Heart left ventricle (tissue), 13 donors: ENCODE results near the gene SCN4B.

Source experiments
- POLR2A ChIP-seq, 2 donors: fragments of 450-650 bp; IDR thresholded peaks; one replicate each; pipeline ENCODE4 v1.6.1; 2017; ENCODE audit warnings: antibody characterized with exemption in 2 of 2, mild to moderate bottlenecking in 2 of 2, moderate library complexity in 2 of 2
- TF ChIP-seq, protein P1 (sequence below), 12 donors: fragments of 200-600 bp; sonication (generic) in 4 of 12; IDR thresholded peaks; one replicate each; pipeline versions ENCODE4 v1.5.0 to v1.8.0; 2018 to 2022; ENCODE audit warnings: antibody characterized with exemption in 12 of 12, mild to moderate bottlenecking in 5 of 12
- donor health status: ischemic (EF 13 %, LVEDD 7.1; RV severe dilation, severe dysfunction).
- donor health status: DM: no; HTN: yes; CAD: no.
- donor health status: DM: no; HTN: no; CAD: no.
- donor health status: ischemic (EF 25% LVEDD 6.9; RV normal size, moderate dysfunction).
- donor health status: ischemic (EF 25% LVEDD 5.7; RV mildly dilated, moderate dysfunction).
- donor health status: ischemic (EF 35%, LVEDD 5.7; RV mildly dilated, moderate dysfunction).
- donor health status: nonischemic (EF 11% LVEDD 7.7; RV severe dilation, severe dysfunction).
- donor health status: DM: yes; HTN: yes; CAD: no.
- donor health status: PGD.
- donor health status: ischemic (EF 29% LVEDD 5.4; RV normal size, mild dysfunction).
- donor health status: nonischemic (EF 23%, LVEDD 6.1; RV moderate dilation, normal function).

DNA sequence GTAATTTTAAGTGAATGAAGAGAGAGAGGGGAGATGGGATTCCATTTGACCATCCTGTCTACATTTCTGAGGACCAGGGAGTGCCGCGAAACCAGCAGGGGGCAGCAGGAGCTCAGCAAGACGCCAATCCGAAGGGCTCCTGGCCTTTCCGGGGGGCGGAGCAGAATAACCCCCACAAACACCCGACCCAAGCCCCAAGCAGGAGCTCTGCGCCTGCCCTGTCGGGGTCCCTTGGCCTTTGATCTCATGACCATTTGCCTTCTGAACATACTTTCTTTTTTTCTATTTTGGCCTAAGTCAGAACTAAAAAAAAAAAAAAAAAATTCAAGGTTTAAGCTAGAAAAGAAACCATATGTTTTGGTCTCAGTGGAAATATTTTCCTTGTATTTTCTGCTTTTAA is 45.7 kb upstream of the SCN4B start:
- TF ChIP-seq, protein P1, sequence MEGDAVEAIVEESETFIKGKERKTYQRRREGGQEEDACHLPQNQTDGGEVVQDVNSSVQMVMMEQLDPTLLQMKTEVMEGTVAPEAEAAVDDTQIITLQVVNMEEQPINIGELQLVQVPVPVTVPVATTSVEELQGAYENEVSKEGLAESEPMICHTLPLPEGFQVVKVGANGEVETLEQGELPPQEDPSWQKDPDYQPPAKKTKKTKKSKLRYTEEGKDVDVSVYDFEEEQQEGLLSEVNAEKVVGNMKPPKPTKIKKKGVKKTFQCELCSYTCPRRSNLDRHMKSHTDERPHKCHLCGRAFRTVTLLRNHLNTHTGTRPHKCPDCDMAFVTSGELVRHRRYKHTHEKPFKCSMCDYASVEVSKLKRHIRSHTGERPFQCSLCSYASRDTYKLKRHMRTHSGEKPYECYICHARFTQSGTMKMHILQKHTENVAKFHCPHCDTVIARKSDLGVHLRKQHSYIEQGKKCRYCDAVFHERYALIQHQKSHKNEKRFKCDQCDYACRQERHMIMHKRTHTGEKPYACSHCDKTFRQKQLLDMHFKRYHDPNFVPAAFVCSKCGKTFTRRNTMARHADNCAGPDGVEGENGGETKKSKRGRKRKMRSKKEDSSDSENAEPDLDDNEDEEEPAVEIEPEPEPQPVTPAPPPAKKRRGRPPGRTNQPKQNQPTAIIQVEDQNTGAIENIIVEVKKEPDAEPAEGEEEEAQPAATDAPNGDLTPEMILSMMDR (IDR thresholded peaks at IDR 0.05) = peak; percentile 84 to 93 (median 90)
- no peak for TF ChIP-seq POLR2A (IDR thresholded peaks at IDR 0.05)
